ENCODE measurements around the gene CKMT2. TPM values are rescaled to one million over a fixed set of nuclear protein-coding genes. Genes with fewer than 3 reads are reported as not detected.

The CKMT2 gene
- total and polyA plus RNA-seq, 2 of the 4 experiments (the other 2 are of a cell fraction), result 0.21 to 0.36 TPM

DNA sequence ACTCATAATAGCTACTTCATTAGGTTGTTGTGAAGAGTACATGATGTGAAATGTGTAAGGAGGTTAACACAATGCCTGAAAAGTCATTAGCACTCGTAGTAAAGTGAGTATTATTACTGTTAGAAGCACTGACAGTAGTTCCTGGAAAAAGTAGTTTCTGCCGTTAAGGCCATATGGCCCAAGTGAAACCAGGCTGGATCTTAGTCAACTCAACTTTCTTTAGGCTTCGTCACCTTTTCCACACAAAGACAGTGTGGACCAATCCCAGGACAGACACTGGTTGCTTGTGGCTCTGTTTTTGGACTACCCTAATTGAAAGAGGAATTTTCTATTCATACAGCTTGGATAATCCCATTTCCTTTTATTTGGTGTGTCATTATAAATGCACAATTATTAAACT is 29.4 kb upstream of the CKMT2 start:
- Histone ChIP-seq H3K56ac (ENCODE audit: extremely low read depth, insufficient read depth, low read length) (no peak overlapping the region), H4K20me1 (ENCODE audit: insufficient read depth, low read length) (no peaks in the 10 kb centered on the region), H2BK15ac (ENCODE audit: low read depth, low read length) (no peak overlapping the region), H3K36me3 (ENCODE audit: control insufficient read depth, insufficient read depth, low read length) (no peaks in the 10 kb centered on the region; the same call in 1 of the 2 replicates), H3K27me3 (ENCODE audit: control insufficient read depth, insufficient read depth, low read length) (no peaks in the 10 kb centered on the region), H2AK9ac (replicated peaks; ENCODE audit: low read depth, low read length, poor library complexity) (no peak overlapping the region), H4K91ac (ENCODE audit: insufficient read depth, low read depth, low read length) (no peak overlapping the region), H4K8ac (ENCODE audit: low read depth in 2 of 2, low read length in 2 of 2) (no peak overlapping the region), H3K4me3 (ENCODE audit: insufficient read depth, low read depth, low read length) (no peak overlapping the region), H3K9me3 (ENCODE audit: control insufficient read depth, insufficient read depth, low read length) (no peaks in the 10 kb centered on the region), H3K14ac (replicated peaks; ENCODE audit: low read depth, low read length) (no peak overlapping the region), H3K4ac (ENCODE audit: low read depth, low read length) (no peak overlapping the region), H2AFZ (replicated peaks; ENCODE audit: low read length, poor library complexity) (no peak overlapping the region), H3K9ac (ENCODE audit: low read depth, low read length) (no peak overlapping the region), H2BK120ac (ENCODE audit: low read depth, low read length) (no peak overlapping the region), H3K4me1 (ENCODE audit: control insufficient read depth, insufficient read depth, low read length) (no peaks in the 10 kb centered on the region), H3K9me1 (ENCODE audit: insufficient read depth, low read length) (0 out of 2 replicates have a peak, but pooled peaks cover 3% of the 10 kb centered on the region), H3K27ac (ENCODE audit: insufficient read depth, low read length) (no peak overlapping the region), H2AK5ac (ENCODE audit: low read depth, low read length) (no peak overlapping the region), H2BK20ac (ENCODE audit: low read depth, low read length) (no peak overlapping the region), H3K79me1 (ENCODE audit: low read depth in 1 of 2, low read length in 2 of 2) (no peaks in the 10 kb centered on the region; a peak in 1 of 4 replicates), H3K4me2 (ENCODE audit: low read depth, low read length) (no peak overlapping the region), H2BK5ac (ENCODE audit: low read depth, low read length, poor library complexity, severe bottlenecking) (no peak overlapping the region), H3K23ac (ENCODE audit: low read depth, low read length) (no peak overlapping the region), H4K5ac (ENCODE audit: low read depth, low read length) (no peak overlapping the region), H3K18ac (ENCODE audit: low read depth, low read length) (no peak overlapping the region)
- in situ Hi-C loops (cut with MboI; ENCODE audit: low sequenced_read_pairs) (no loop called here), intact Hi-C loops (cut with micrococcal nuclease) (no loop called here), dilution Hi-C loops (cut with HindIII; ENCODE audit: low sequenced_read_pairs, unreplicated experiment) (no loop called here)
- no peak for DNase-seq
- no peak for ATAC-seq (ENCODE audit: low read depth)
- POLR2A ChIA-PET (ENCODE audit: unreplicated experiment), result no interaction called here
- CTCF ChIA-PET, result no interaction called here
- no TSS peak for BruUV-seq (replicated peaks)
- TF ChIP-seq CHD1 (IDR thresholded peaks at IDR 0.05; ENCODE audit: low read depth, low read length) (no peak), MXI1 (IDR thresholded peaks at IDR 0.05; ENCODE audit: borderline replicate concordance, low read depth, low read length) (no peak), SMC3 (IDR thresholded peaks at IDR 0.05; ENCODE audit: low read depth, low read length) (no peak), MAFK (IDR thresholded peaks at IDR 0.05; ENCODE audit: low read depth, low read length) (no peak), NFE2L2 (IDR thresholded peaks at IDR 0.05; ENCODE audit: low read depth, low read length) (no peak), RCOR1 (IDR thresholded peaks at IDR 0.05; ENCODE audit: insufficient replicate concordance, low read length) (no peak), MAZ (IDR thresholded peaks at IDR 0.05; ENCODE audit: borderline replicate concordance, low read depth, low read length) (no peak), RAD21 (IDR thresholded peaks at IDR 0.05; ENCODE audit: low read length) (no peak)
- TF ChIP-seq, protein P1, sequence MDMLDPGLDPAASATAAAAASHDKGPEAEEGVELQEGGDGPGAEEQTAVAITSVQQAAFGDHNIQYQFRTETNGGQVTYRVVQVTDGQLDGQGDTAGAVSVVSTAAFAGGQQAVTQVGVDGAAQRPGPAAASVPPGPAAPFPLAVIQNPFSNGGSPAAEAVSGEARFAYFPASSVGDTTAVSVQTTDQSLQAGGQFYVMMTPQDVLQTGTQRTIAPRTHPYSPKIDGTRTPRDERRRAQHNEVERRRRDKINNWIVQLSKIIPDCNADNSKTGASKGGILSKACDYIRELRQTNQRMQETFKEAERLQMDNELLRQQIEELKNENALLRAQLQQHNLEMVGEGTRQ (IDR thresholded peaks at IDR 0.05; ENCODE audit: low read depth, low read length), result no peak
- WGBS, 2 experiments (ENCODE audit: extremely low coverage in 2 of 2, insufficient read length in 1 of 2), result no CpG with 5 or more reads among the region's 3 CpGs

Data from IMR-90 (cell line).